Measurements from ENCODE around the gene FYN. TPM values are rescaled to one million over a fixed set of nuclear protein-coding genes. Genes with fewer than 3 reads are reported as not detected.
A peak's percentile ranks its signal among the peaks of the same experiment; 100 is the strongest.

Gene FYN
- total RNA-seq, 1 donor: 91.9 TPM

GRCh38 chr6:111775145-111775922, 97.9 kb downstream of the FYN start:
- no peak for TF ChIP-seq CTCF (IDR thresholded peaks at IDR 0.05; ENCODE audit: insufficient read depth, low read length)
- H3K4me3 ChIP-seq (ENCODE audit: low read depth, low read length): no peak overlapping the region
- DNase-seq (ENCODE audit: low read depth): peak; percentile 59

GRCh38 chr6:111774346-111774703, 98.9 kb downstream of the FYN start:
- no peak for TF ChIP-seq CTCF (IDR thresholded peaks at IDR 0.05; ENCODE audit: insufficient read depth, low read length)
- H3K4me3 ChIP-seq (ENCODE audit: low read depth, low read length): no peak overlapping the region
- peak; percentile 55 for DNase-seq (ENCODE audit: low read depth)

- no peak for DNase-seq (ENCODE audit: low read depth)
- TF ChIP-seq CTCF (IDR thresholded peaks at IDR 0.05; ENCODE audit: insufficient read depth, low read length): no peak
- no peak overlapping the region for H3K4me3 ChIP-seq (ENCODE audit: low read depth, low read length)
Measured at GRCh38 chr6:111773501-111774345, 99.5 kb downstream of the FYN start.

GRCh38 chr6:111772381-111772780, 100.9 kb downstream of the FYN start:
- H3K4me3 ChIP-seq (ENCODE audit: low read depth, low read length): no peak overlapping the region
- no peak for TF ChIP-seq CTCF (IDR thresholded peaks at IDR 0.05; ENCODE audit: insufficient read depth, low read length)
- no peak for DNase-seq (ENCODE audit: low read depth)

- no peak for DNase-seq (ENCODE audit: low read depth)
- H3K4me3 ChIP-seq (ENCODE audit: low read depth, low read length): no peak overlapping the region
- no peak for TF ChIP-seq CTCF (IDR thresholded peaks at IDR 0.05; ENCODE audit: insufficient read depth, low read length)
Measured at GRCh38 chr6:111771629-111772028, 101.6 kb downstream of the FYN start.

GRCh38 chr6:111771094-111771432, 102.2 kb downstream of the FYN start:
- DNase-seq (ENCODE audit: low read depth): no peak
- no peak for TF ChIP-seq CTCF (IDR thresholded peaks at IDR 0.05; ENCODE audit: insufficient read depth, low read length)
- no peak overlapping the region for H3K4me3 ChIP-seq (ENCODE audit: low read depth, low read length)

All from fibroblast of the aortic adventitia (primary cell).